Peyer's patch (tissue), 4 donors: ENCODE results near the gene CTNS.

Experiments used
- CTCF ChIP-seq, 6 experiments: fragments of 450-650 bp in 4 of 6; fragments of 200-600 bp in 2 of 6; sonication (generic) in 1 of 6; IDR thresholded peaks; one replicate each; pipeline ENCODE4 v1.5.1; 2017 to 2019; ENCODE audit warnings: antibody characterized with exemption in 6 of 6, mild to moderate bottlenecking in 3 of 6, moderate library complexity in 1 of 6
- POLR2A ChIP-seq, 2 donors: fragments of 450-650 bp; IDR thresholded peaks; one replicate each; pipeline ENCODE4 v1.5.1; 2017; ENCODE audit warnings: antibody characterized with exemption in 2 of 2, mild to moderate bottlenecking in 2 of 2, moderate library complexity in 2 of 2

GRCh38 chr17:3655766-3656165, 19.2 kb downstream of the CTNS start:
- TF ChIP-seq CTCF (IDR thresholded peaks at IDR 0.05), result no peak
- no peak for TF ChIP-seq POLR2A (IDR thresholded peaks at IDR 0.05)
